ENCODE measurements around the gene FTCDNL1. TPM values are rescaled to one million over a fixed set of nuclear protein-coding genes. Genes with fewer than 3 reads are reported as not detected.

Gene FTCDNL1
- polyA plus RNA-seq, 1 donor (not counting 4 experiments of a cell fraction or from before 2014, with no cell fraction given), result 0.96 TPM

DNA sequence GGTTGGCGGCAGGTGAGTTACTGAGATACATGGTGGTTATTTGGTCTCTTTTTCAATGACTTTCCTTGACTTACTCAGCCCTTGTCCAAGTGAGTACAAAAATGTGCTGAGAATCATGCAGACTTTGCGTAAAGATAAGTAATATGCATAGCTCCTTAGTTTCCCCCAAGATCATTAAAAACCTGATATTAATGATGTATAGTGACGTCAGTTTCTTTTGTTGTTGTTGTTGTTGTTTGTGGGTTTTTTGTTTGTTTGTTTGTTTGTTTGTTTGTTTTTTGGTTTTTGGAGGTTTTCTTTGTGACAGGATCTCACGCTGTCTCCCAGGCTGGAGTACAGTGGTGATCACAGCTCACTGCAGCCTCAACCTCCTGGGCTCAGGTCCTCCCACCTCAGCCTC lies 14.9 kb upstream of the FTCDNL1 start:
- Histone ChIP-seq H3K9ac (ENCODE audit: control insufficient read depth, extremely low read depth, insufficient read depth, low read length) (no peak overlapping the region), H3K36me3 (ENCODE audit: control insufficient read depth in 2 of 2, extremely low read depth in 1 of 2, insufficient read depth in 2 of 2, low read length in 2 of 2) (no peaks in the 10 kb centered on the region), H3K9me1 (ENCODE audit: control insufficient read depth, extremely low read depth, insufficient read depth, low read length) (no peaks in the 10 kb centered on the region), H4K20me1 (ENCODE audit: control insufficient read depth, extremely low read depth, insufficient read depth, low read length) (no peaks in the 10 kb centered on the region), H3K9me3 (ENCODE audit: control insufficient read depth, low read depth, low read length) (no peaks in the 10 kb centered on the region), H3K27me3 (ENCODE audit: control insufficient read depth, extremely low read depth, insufficient read depth, low read length) (no peaks in the 10 kb centered on the region), H3K4me1 (ENCODE audit: control insufficient read depth, extremely low read depth, insufficient read depth, low read length) (no peaks in the 10 kb centered on the region), H3K4me3 (ENCODE audit: control insufficient read depth in 2 of 3, extremely low read depth in 1 of 3, insufficient read depth in 2 of 3, low read depth in 1 of 3, low read length in 3 of 3) (no peak overlapping the region), H3K4me2 (ENCODE audit: control insufficient read depth, extremely low read depth, insufficient read depth, low read depth, low read length) (no peak overlapping the region), H3K79me2 (ENCODE audit: control insufficient read depth, insufficient read depth, low read length) (no peaks in the 10 kb centered on the region), H2AFZ (ENCODE audit: control insufficient read depth, low read length) (no peak overlapping the region), H3K27ac (ENCODE audit: control insufficient read depth, insufficient read depth, low read length) (no peak overlapping the region)
- no peak for FAIRE-seq
- TF ChIP-seq EZH2 (IDR thresholded peaks at IDR 0.05; ENCODE audit: low read length) (no peak), CTCF (optimal IDR thresholded peaks at IDR 0.05 in 1 of 3, IDR thresholded peaks at IDR 0.05 in 1 of 3, conservative IDR thresholded peaks at IDR 0.05 in 1 of 3; ENCODE audit: extremely low read depth in 1 of 3, insufficient read depth in 2 of 3, low read length in 3 of 3) (no peak)
- dilution Hi-C loops (cut with MboI; ENCODE audit: extremely low pct_ligation_motif_present, low sequenced_read_pairs), result no loop called here
- DNase-seq (ENCODE audit: low read depth, low spot score), result no peak

- no peaks in the 10 kb centered on the region for H3K36me3 ChIP-seq (ENCODE audit: control insufficient read depth in 2 of 2, extremely low read depth in 1 of 2, insufficient read depth in 2 of 2, low read length in 2 of 2)
- H3K4me3 ChIP-seq (ENCODE audit: control insufficient read depth in 2 of 3, extremely low read depth in 1 of 3, insufficient read depth in 2 of 3, low read depth in 1 of 3, low read length in 3 of 3), result no peak overlapping the region
- no peak overlapping the region for H3K4me2 ChIP-seq (ENCODE audit: control insufficient read depth, extremely low read depth, insufficient read depth, low read depth, low read length)
- no peaks in the 10 kb centered on the region for H3K79me2 ChIP-seq (ENCODE audit: control insufficient read depth, insufficient read depth, low read length)
- no peak for TF ChIP-seq CTCF (optimal IDR thresholded peaks at IDR 0.05 in 1 of 3, IDR thresholded peaks at IDR 0.05 in 1 of 3, conservative IDR thresholded peaks at IDR 0.05 in 1 of 3; ENCODE audit: extremely low read depth in 1 of 3, insufficient read depth in 2 of 3, low read length in 3 of 3)
- TF ChIP-seq EZH2 (IDR thresholded peaks at IDR 0.05; ENCODE audit: low read length), result no peak
- dilution Hi-C loops (cut with MboI; ENCODE audit: extremely low pct_ligation_motif_present, low sequenced_read_pairs), result no loop called here
- no peaks in the 10 kb centered on the region for H3K4me1 ChIP-seq (ENCODE audit: control insufficient read depth, extremely low read depth, insufficient read depth, low read length)
- no peak overlapping the region for H3K9ac ChIP-seq (ENCODE audit: control insufficient read depth, extremely low read depth, insufficient read depth, low read length)
- no peaks in the 10 kb centered on the region for H3K9me3 ChIP-seq (ENCODE audit: control insufficient read depth, low read depth, low read length)
- FAIRE-seq (no peak), DNase-seq (ENCODE audit: low read depth, low spot score) (no peak)
- no peak overlapping the region for H3K27ac ChIP-seq (ENCODE audit: control insufficient read depth, insufficient read depth, low read length)
- H4K20me1 ChIP-seq (ENCODE audit: control insufficient read depth, extremely low read depth, insufficient read depth, low read length), result no peaks in the 10 kb centered on the region
- H3K27me3 ChIP-seq (ENCODE audit: control insufficient read depth, extremely low read depth, insufficient read depth, low read length), result no peaks in the 10 kb centered on the region
- H3K9me1 ChIP-seq (ENCODE audit: control insufficient read depth, extremely low read depth, insufficient read depth, low read length), result no peaks in the 10 kb centered on the region
- no peak overlapping the region for H2AFZ ChIP-seq (ENCODE audit: control insufficient read depth, low read length)
Measured at GRCh38 chr2:199862788-199863187, 11.8 kb upstream of the FTCDNL1 start.
